ENCODE data around the gene ANKRD40.

DNA sequence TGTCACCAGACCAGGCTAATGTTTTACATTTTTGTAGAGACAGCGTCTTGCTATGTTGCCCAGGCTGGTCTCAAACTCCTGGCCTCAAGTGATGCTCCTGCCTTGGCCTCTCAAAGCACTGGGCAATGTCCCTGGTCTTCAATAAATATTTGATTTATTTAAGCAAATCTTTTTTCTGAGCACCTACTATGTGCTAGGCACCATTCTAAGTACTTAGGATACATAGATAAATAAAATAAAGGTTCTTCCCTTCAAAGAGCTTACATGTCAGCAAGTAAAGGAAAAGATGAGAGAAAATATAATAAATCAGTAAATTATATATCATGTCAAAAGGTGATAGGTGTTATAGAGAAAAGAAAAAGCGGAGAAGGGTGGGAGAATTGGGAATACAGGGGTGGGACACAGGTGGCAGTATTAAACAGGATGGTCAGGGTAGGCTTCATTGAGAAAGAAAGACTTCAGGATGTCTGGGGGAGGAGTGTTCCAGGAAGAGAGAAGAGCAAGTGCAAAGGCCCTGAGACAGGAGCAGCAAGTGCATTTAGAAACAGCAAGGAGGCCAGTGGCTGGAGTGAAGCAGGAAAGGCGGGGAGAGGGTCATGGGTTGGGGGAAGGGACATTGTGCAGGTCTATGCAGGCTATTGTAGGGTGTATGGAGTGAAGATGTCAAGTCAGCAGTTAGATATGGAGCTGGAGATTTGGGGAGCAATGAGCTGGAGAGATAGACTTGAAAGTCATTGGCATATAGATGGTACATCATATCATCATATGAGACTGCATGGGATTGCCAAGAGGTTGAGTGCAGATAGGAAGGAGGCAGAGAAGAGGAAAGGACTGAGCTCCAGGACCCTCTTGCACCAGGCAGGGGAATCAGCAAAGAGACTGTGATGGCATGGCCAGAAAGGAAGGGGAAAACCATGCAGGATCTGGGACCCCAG is 61.7 kb downstream of the ANKRD40 start:
- TF ChIP-seq, protein P1, sequence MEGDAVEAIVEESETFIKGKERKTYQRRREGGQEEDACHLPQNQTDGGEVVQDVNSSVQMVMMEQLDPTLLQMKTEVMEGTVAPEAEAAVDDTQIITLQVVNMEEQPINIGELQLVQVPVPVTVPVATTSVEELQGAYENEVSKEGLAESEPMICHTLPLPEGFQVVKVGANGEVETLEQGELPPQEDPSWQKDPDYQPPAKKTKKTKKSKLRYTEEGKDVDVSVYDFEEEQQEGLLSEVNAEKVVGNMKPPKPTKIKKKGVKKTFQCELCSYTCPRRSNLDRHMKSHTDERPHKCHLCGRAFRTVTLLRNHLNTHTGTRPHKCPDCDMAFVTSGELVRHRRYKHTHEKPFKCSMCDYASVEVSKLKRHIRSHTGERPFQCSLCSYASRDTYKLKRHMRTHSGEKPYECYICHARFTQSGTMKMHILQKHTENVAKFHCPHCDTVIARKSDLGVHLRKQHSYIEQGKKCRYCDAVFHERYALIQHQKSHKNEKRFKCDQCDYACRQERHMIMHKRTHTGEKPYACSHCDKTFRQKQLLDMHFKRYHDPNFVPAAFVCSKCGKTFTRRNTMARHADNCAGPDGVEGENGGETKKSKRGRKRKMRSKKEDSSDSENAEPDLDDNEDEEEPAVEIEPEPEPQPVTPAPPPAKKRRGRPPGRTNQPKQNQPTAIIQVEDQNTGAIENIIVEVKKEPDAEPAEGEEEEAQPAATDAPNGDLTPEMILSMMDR (IDR thresholded peaks at IDR 0.05) = no peak
- TF ChIP-seq POLR2A (IDR thresholded peaks at IDR 0.05) = no peak
